ENCODE data around the gene APOM.
A peak's percentile ranks its signal among the peaks of the same experiment; 100 is the strongest.

The APOM gene

GRCh38 chr6:31610968-31611367 is 44.7 kb upstream of the APOM start:
- POLR2A ChIA-PET: interaction anchor here (1.0 kb wide), 1 partner anchor 41 kb away, joined by 4 read pairs; no protein-coding TSS in a partner anchor
- Histone ChIP-seq H3K4me3 (ENCODE audit: low read depth, low read length) (no peak overlapping the region), H3K36me3 (ENCODE audit: control insufficient read depth in 2 of 2, insufficient read depth in 1 of 2, low read length in 2 of 2) (no peaks in the 10 kb centered on the region), H3K27ac (ENCODE audit: extremely low read depth, low read depth, low read length) (no peak overlapping the region), H3K9me3 (ENCODE audit: control insufficient read depth, insufficient read depth, low read depth, low read length) (no peaks in the 10 kb centered on the region), H3K4me1 (ENCODE audit: control insufficient read depth, insufficient read depth, low read length) (peaks cover 7% of the 10 kb centered on the region; the same call in 1 of the 2 replicates)
- CTCF ChIA-PET: interaction anchor here (0.7 to 7.8 kb wide), 7 partner anchors 10 to 258 kb away, joined by 3 to 113 read pairs (median 4); partner anchors contain the start of genes ATP6V1G2 and NCR3
- 0 out of 2 replicates have a peak, but pooled peaks have one; percentile 33 for TF ChIP-seq ZNF513 (tag by site-specific recombination; IDR thresholded peaks at IDR 0.05)
- no peak for TF ChIP-seq ZBTB1 (tag by site-specific recombination; IDR thresholded peaks at IDR 0.05)

DNA sequence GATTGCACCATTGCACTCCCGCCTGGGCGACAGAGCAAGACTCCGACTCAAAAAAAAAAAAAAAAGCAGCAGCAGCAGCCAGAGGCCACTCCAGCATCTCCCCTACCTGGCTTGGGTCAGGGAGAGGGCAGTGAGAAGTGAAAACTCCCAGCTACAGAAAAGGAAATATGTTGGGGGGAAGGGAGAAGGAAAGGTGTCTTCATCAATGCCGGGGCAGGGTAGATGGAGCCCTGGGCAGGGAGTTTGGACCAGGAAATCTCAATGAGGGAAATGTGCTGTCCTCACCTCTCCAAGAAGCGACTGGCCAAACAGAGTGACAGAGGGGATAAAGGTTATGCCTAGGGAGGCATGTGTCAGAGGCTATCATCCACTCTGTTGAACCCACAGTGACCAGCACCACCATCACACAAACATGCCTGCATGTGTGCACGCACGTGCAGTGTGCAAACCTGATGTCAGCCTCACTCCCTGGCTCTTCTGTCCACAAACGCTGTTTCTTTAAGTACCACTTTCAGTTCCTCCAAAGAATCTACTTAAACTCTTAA is 41.5 kb upstream of the APOM start:
- ChIA-PET CTCF (interaction anchor here (0.7 to 3.7 kb wide), 6 partner anchors 15 to 1192 kb away, joined by 3 to 22 read pairs (median 4); no protein-coding TSS in a partner anchor), POLR2A (interaction anchor here (0.7 to 1.3 kb wide), 2 partner anchors 10 to 16 kb away, joined by 3 to 4 read pairs; no protein-coding TSS in a partner anchor)
- Histone ChIP-seq H3K4me1 (ENCODE audit: control insufficient read depth, insufficient read depth, low read length) (peaks cover 7% of the 10 kb centered on the region; the same call in 1 of the 2 replicates), H3K9me3 (ENCODE audit: control insufficient read depth, insufficient read depth, low read depth, low read length) (no peaks in the 10 kb centered on the region), H3K27ac (ENCODE audit: extremely low read depth, low read depth, low read length) (no peak overlapping the region), H3K36me3 (ENCODE audit: control insufficient read depth in 2 of 2, insufficient read depth in 1 of 2, low read length in 2 of 2) (no peaks in the 10 kb centered on the region), H3K4me3 (ENCODE audit: low read depth, low read length) (no peak overlapping the region)
- TF ChIP-seq ZNF341 (tag by site-specific recombination; IDR thresholded peaks at IDR 0.05; ENCODE audit: low read depth) (peak; percentile 44; the same call in 1 of the 2 replicates), ZNF335 (tag by site-specific recombination; conservative IDR thresholded peaks at IDR 0.05) (peak; percentile 74), ZNF292 (tag by site-specific recombination; IDR thresholded peaks at IDR 0.05; ENCODE audit: borderline replicate concordance, low read depth) (no peak), ZNF48 (tag by site-specific recombination; IDR thresholded peaks at IDR 0.05) (no peak)

GRCh38 chr6:31614684-31615578 is 40.8 kb upstream of the APOM start, which contains the start of gene AIF1:
Gene AIF1, plus strand, starts transcription at chr6:31615234. Its CDS starts 96 bp downstream, at chr6:31615330.
- no peak within 1 kb of the TSS for H3K4me3 ChIP-seq (ENCODE audit: low read depth, low read length)
- peaks cover 3% of the 10 kb centered on the region; the same call in 1 of the 2 replicates for H3K4me1 ChIP-seq (ENCODE audit: control insufficient read depth, insufficient read depth, low read length)
- H3K27ac ChIP-seq (ENCODE audit: extremely low read depth, low read depth, low read length): no peak within 1 kb of the TSS
- ChIA-PET CTCF (interaction anchor here (0.9 to 3.7 kb wide), 3 partner anchors 16 to 1192 kb away, joined by 3 to 22 read pairs (median 5); no protein-coding TSS in a partner anchor), POLR2A (no interaction called here)
- H3K36me3 ChIP-seq (ENCODE audit: control insufficient read depth in 2 of 2, insufficient read depth in 1 of 2, low read length in 2 of 2): no peaks in the 10 kb centered on the region
- no peak for TF ChIP-seq ZNF239 (tag by site-specific recombination; IDR thresholded peaks at IDR 0.05)
- no peak for TF ChIP-seq PRDM4 (tag by site-specific recombination; IDR thresholded peaks at IDR 0.05)
- TF ChIP-seq ZNF629 (tag by site-specific recombination; IDR thresholded peaks at IDR 0.05): no peak
- TF ChIP-seq ZNF580 (tag by site-specific recombination; IDR thresholded peaks at IDR 0.05): no peak
- no peak for TF ChIP-seq ZNF792 (tag by site-specific recombination; IDR thresholded peaks at IDR 0.05)
- TF ChIP-seq KLF9 (tag by site-specific recombination; IDR thresholded peaks at IDR 0.05; ENCODE audit: low read depth): no peak
- TF ChIP-seq ZNF510 (tag by site-specific recombination; IDR thresholded peaks at IDR 0.05; ENCODE audit: insufficient replicate concordance): no peak
- TF ChIP-seq ZNF529 (tag by site-specific recombination; IDR thresholded peaks at IDR 0.05; ENCODE audit: insufficient replicate concordance): no peak
- no peak for TF ChIP-seq ZNF701 (tag by site-specific recombination; IDR thresholded peaks at IDR 0.05)
- no peak for TF ChIP-seq ZEB2 (tag by site-specific recombination; IDR thresholded peaks at IDR 0.05)
- TF ChIP-seq KLF8 (tag by site-specific recombination; IDR thresholded peaks at IDR 0.05): no peak
- TF ChIP-seq ZNF530 (tag by site-specific recombination; IDR thresholded peaks at IDR 0.05; ENCODE audit: low read depth): no peak
- TF ChIP-seq ZNF169 (tag by site-specific recombination; IDR thresholded peaks at IDR 0.05): no peak
- no peak for TF ChIP-seq ZXDB (tag by site-specific recombination; IDR thresholded peaks at IDR 0.05)
- TF ChIP-seq ZNF292 (tag by site-specific recombination; IDR thresholded peaks at IDR 0.05; ENCODE audit: borderline replicate concordance, low read depth): no peak
- no peak for TF ChIP-seq ZNF174 (tag by site-specific recombination; IDR thresholded peaks at IDR 0.05)
- no peaks in the 10 kb centered on the region for H3K9me3 ChIP-seq (ENCODE audit: control insufficient read depth, insufficient read depth, low read depth, low read length)

All from HEK293 (cell line).